Measurements from ENCODE around the gene IL1RAPL1.

The IL1RAPL1 gene

GRCh38 chrX:29506729-29507128 lies 919.5 kb downstream of the IL1RAPL1 start:
- no peaks in the 10 kb centered on the region for H3K27me3 ChIP-seq (ENCODE audit: insufficient read depth, low read length, poor library complexity)
- H3K4me3 ChIP-seq (ENCODE audit: low read depth in 1 of 2, low read length in 2 of 2): no peak overlapping the region
- H3K4me2 ChIP-seq (ENCODE audit: insufficient read depth, low read length): no peak overlapping the region
- no peak overlapping the region for H3K9ac ChIP-seq (ENCODE audit: low read depth, low read length)
- H3K79me2 ChIP-seq (ENCODE audit: insufficient read depth, low read length): no peaks in the 10 kb centered on the region
- H3K4me1 ChIP-seq (ENCODE audit: insufficient read depth, low read length): no peaks in the 10 kb centered on the region
- H3K36me3 ChIP-seq (ENCODE audit: insufficient read depth, low read length): no peaks in the 10 kb centered on the region
- ATAC-seq (ENCODE audit: insufficient read depth, low read depth): no peak
- no peak overlapping the region for H3K27ac ChIP-seq (ENCODE audit: low read length)
- H3K9me3 ChIP-seq (ENCODE audit: insufficient read depth, low read length, severe bottlenecking): no peaks in the 10 kb centered on the region
- no peak overlapping the region for H2AFZ ChIP-seq (ENCODE audit: low read depth, low read length)
- H4K20me1 ChIP-seq (ENCODE audit: insufficient read depth, low read length): no peaks in the 10 kb centered on the region
- TF ChIP-seq CTCF (IDR thresholded peaks at IDR 0.05; ENCODE audit: borderline replicate concordance, extremely low read depth, low read length, poor library complexity, severe bottlenecking): no peak
- no peak for TF ChIP-seq EZH2 (IDR thresholded peaks at IDR 0.05; ENCODE audit: borderline replicate concordance, low read depth, low read length, severe bottlenecking)
- no peak for DNase-seq

- H3K27ac ChIP-seq (ENCODE audit: low read length): no peak overlapping the region
- ATAC-seq (ENCODE audit: insufficient read depth, low read depth) (no peak), DNase-seq (no peak)
- H3K4me3 ChIP-seq (ENCODE audit: low read depth in 1 of 2, low read length in 2 of 2): no peak overlapping the region
- TF ChIP-seq EZH2 (IDR thresholded peaks at IDR 0.05; ENCODE audit: borderline replicate concordance, low read depth, low read length, severe bottlenecking) (no peak), CTCF (IDR thresholded peaks at IDR 0.05; ENCODE audit: borderline replicate concordance, extremely low read depth, low read length, poor library complexity, severe bottlenecking) (no peak)
- H3K36me3 ChIP-seq (ENCODE audit: insufficient read depth, low read length): no peaks in the 10 kb centered on the region
- no peak overlapping the region for H3K4me2 ChIP-seq (ENCODE audit: insufficient read depth, low read length)
- no peak overlapping the region for H3K9ac ChIP-seq (ENCODE audit: low read depth, low read length)
- no peaks in the 10 kb centered on the region for H4K20me1 ChIP-seq (ENCODE audit: insufficient read depth, low read length)
- H2AFZ ChIP-seq (ENCODE audit: low read depth, low read length): no peak overlapping the region
- H3K9me3 ChIP-seq (ENCODE audit: insufficient read depth, low read length, severe bottlenecking): no peaks in the 10 kb centered on the region
- H3K4me1 ChIP-seq (ENCODE audit: insufficient read depth, low read length): no peaks in the 10 kb centered on the region
- H3K27me3 ChIP-seq (ENCODE audit: insufficient read depth, low read length, poor library complexity): no peaks in the 10 kb centered on the region
- no peaks in the 10 kb centered on the region for H3K79me2 ChIP-seq (ENCODE audit: insufficient read depth, low read length)
These were observed 930.9 kb downstream of the IL1RAPL1 start for GRCh38 chrX:29518100-29518499.

GRCh38 chrX:29528281-29528680 lies 941.0 kb downstream of the IL1RAPL1 start:
- no peak overlapping the region for H2AFZ ChIP-seq (ENCODE audit: low read depth, low read length)
- no peaks in the 10 kb centered on the region for H3K4me1 ChIP-seq (ENCODE audit: insufficient read depth, low read length)
- no peak for ATAC-seq (ENCODE audit: insufficient read depth, low read depth)
- TF ChIP-seq EZH2 (IDR thresholded peaks at IDR 0.05; ENCODE audit: borderline replicate concordance, low read depth, low read length, severe bottlenecking) (no peak), CTCF (IDR thresholded peaks at IDR 0.05; ENCODE audit: borderline replicate concordance, extremely low read depth, low read length, poor library complexity, severe bottlenecking) (no peak)
- H3K36me3 ChIP-seq (ENCODE audit: insufficient read depth, low read length): no peaks in the 10 kb centered on the region
- no peaks in the 10 kb centered on the region for H3K79me2 ChIP-seq (ENCODE audit: insufficient read depth, low read length)
- H4K20me1 ChIP-seq (ENCODE audit: insufficient read depth, low read length): no peaks in the 10 kb centered on the region
- no peak overlapping the region for H3K4me2 ChIP-seq (ENCODE audit: insufficient read depth, low read length)
- no peak for DNase-seq
- H3K9me3 ChIP-seq (ENCODE audit: insufficient read depth, low read length, severe bottlenecking): no peaks in the 10 kb centered on the region
- H3K9ac ChIP-seq (ENCODE audit: low read depth, low read length): no peak overlapping the region
- no peaks in the 10 kb centered on the region for H3K27me3 ChIP-seq (ENCODE audit: insufficient read depth, low read length, poor library complexity)
- H3K4me3 ChIP-seq (ENCODE audit: low read depth in 1 of 2, low read length in 2 of 2): no peak overlapping the region
- H3K27ac ChIP-seq (ENCODE audit: low read length): no peak overlapping the region

DNA sequence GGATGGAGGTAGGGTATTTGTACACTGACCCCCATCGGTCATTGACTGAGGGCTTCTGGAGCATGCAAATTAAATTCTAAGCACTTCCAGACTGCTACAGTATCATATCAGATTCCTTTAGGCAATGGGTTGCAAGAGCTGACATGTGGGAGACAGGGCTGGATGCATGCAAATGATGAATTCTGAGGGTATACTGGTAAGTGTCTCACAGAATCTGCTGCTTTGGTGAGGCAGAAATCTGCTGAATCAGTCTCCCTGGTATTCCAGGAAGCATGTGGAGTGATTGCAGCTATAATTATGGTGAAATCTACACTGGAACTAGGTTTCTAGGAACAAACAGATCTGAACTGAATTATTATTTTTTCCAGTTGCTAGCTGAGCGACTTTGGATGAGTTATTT lies 943.3 kb downstream of the IL1RAPL1 start:
- no peak overlapping the region for H2AFZ ChIP-seq (ENCODE audit: low read depth, low read length)
- no peaks in the 10 kb centered on the region for H3K9me3 ChIP-seq (ENCODE audit: insufficient read depth, low read length, severe bottlenecking)
- no peak for TF ChIP-seq EZH2 (IDR thresholded peaks at IDR 0.05; ENCODE audit: borderline replicate concordance, low read depth, low read length, severe bottlenecking)
- no peak for TF ChIP-seq CTCF (IDR thresholded peaks at IDR 0.05; ENCODE audit: borderline replicate concordance, extremely low read depth, low read length, poor library complexity, severe bottlenecking)
- H3K9ac ChIP-seq (ENCODE audit: low read depth, low read length): no peak overlapping the region
- H3K27ac ChIP-seq (ENCODE audit: low read length): no peak overlapping the region
- no peaks in the 10 kb centered on the region for H3K4me1 ChIP-seq (ENCODE audit: insufficient read depth, low read length)
- no peaks in the 10 kb centered on the region for H3K79me2 ChIP-seq (ENCODE audit: insufficient read depth, low read length)
- no peak for ATAC-seq (ENCODE audit: insufficient read depth, low read depth)
- H3K36me3 ChIP-seq (ENCODE audit: insufficient read depth, low read length): no peaks in the 10 kb centered on the region
- DNase-seq: no peak
- no peak overlapping the region for H3K4me3 ChIP-seq (ENCODE audit: low read depth in 1 of 2, low read length in 2 of 2)
- H3K4me2 ChIP-seq (ENCODE audit: insufficient read depth, low read length): no peak overlapping the region
- no peaks in the 10 kb centered on the region for H4K20me1 ChIP-seq (ENCODE audit: insufficient read depth, low read length)
- no peaks in the 10 kb centered on the region for H3K27me3 ChIP-seq (ENCODE audit: insufficient read depth, low read length, poor library complexity)

Data from DND-41 (cell line).